ENCODE data around the gene GNAI1. TPM values are rescaled to one million over a fixed set of nuclear protein-coding genes. Genes with fewer than 3 reads are reported as not detected.

Gene GNAI1
- total RNA-seq, 1 donor from 2014 or later, result 25.2 TPM

DNA sequence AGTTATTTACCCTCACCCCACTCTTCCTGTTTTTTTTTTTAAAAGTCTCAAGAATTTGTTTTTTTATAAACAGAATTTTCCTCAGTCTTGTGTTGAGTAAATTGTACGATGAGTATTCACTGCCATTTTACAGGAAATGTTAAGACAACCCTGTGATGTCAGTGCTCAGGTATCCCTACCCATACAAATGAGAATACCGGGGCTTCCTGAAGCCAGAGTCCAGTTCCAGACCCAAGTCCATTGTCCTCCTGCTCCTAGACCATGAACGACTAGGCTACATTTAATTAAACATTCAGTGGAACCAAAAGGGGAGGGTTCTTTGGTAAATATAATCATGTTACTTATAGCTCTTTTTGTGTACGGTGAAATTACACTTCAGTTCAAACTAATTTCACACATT, 79.2 kb downstream of the GNAI1 start:
- H3K9me3 Mint-ChIP-seq, result no peaks in the 10 kb centered on the region
- peaks cover 10% of the 10 kb centered on the region for H3K4me1 Mint-ChIP-seq
- no peak for TF ChIP-seq CTCF (conservative IDR thresholded peaks at IDR 0.05)
- peaks cover 9% of the 10 kb centered on the region for H3K36me3 Mint-ChIP-seq (ENCODE audit: low read depth)
- no peak overlapping the region for H3K27ac Mint-ChIP-seq (ENCODE audit: unreplicated experiment)
- DNase-seq (ENCODE audit: low read depth, low spot score), result no peak
- H3K4me3 Mint-ChIP-seq, result no peak overlapping the region
- no peaks in the 10 kb centered on the region for H3K27me3 Mint-ChIP-seq (ENCODE audit: low read depth)

DNA sequence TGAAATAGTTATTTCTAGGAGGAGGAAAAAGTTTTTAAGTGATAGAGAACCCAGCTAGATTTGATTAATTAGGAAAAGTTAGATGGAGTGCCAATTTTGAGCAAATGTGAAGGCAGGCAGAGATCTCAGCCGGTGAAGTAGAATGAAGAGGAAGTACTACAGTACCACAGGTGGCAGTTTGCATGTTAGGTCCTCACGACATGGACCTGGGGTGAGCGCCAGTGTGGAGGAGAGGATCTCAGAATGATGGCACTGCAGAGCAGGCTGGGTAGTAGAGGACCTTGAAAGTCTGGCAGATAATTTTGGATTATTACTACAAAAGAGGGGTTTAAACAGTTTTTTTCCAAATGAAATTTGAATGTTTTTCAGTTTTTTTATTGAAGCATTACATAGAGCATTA, 81.1 kb downstream of the GNAI1 start:
- no peak for DNase-seq (ENCODE audit: low read depth, low spot score)
- Mint-ChIP-seq H3K4me3 (no peak overlapping the region), H3K27me3 (ENCODE audit: low read depth) (no peaks in the 10 kb centered on the region), H3K4me1 (peaks cover 4% of the 10 kb centered on the region), H3K9me3 (no peaks in the 10 kb centered on the region), H3K36me3 (ENCODE audit: low read depth) (peaks cover 8% of the 10 kb centered on the region), H3K27ac (ENCODE audit: unreplicated experiment) (no peak overlapping the region)
- TF ChIP-seq CTCF (conservative IDR thresholded peaks at IDR 0.05), result no peak

GRCh38 chr7:80216996-80217842, 82.6 kb downstream of the GNAI1 start:
- Mint-ChIP-seq H3K36me3 (ENCODE audit: low read depth) (peaks cover 3% of the 10 kb centered on the region), H3K9me3 (no peaks in the 10 kb centered on the region), H3K4me3 (no peak overlapping the region), H3K27ac (ENCODE audit: unreplicated experiment) (no peak overlapping the region), H3K27me3 (ENCODE audit: low read depth) (no peaks in the 10 kb centered on the region), H3K4me1 (no peaks in the 10 kb centered on the region)
- TF ChIP-seq CTCF (conservative IDR thresholded peaks at IDR 0.05), result no peak
- DNase-seq (ENCODE audit: low read depth, low spot score), result no peak

DNA sequence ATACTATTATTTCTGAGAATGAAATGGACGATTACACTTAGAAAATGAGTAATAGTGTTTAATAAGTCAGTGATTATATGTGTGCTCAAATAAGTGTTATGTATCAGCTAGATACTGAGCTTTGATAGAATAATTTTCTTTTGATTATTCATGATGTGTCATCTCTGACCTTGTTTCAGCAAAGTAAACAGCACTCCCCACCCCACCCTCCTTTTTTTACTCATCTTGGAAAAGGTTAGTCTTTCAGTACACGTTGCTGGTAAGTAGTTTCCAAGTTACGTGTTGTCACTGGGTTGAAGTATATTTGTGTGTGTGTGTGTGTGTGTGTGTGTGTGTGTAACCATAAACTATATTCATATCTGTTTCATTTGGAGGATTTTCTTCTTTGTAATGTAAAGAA, 84.1 kb downstream of the GNAI1 start:
- no peak for DNase-seq (ENCODE audit: low read depth, low spot score)
- Mint-ChIP-seq H3K4me3 (no peak overlapping the region), H3K9me3 (no peaks in the 10 kb centered on the region), H3K27me3 (ENCODE audit: low read depth) (no peaks in the 10 kb centered on the region), H3K4me1 (no peaks in the 10 kb centered on the region), H3K36me3 (ENCODE audit: low read depth) (no peaks in the 10 kb centered on the region), H3K27ac (ENCODE audit: unreplicated experiment) (no peak overlapping the region)
- TF ChIP-seq CTCF (conservative IDR thresholded peaks at IDR 0.05), result no peak

DNA sequence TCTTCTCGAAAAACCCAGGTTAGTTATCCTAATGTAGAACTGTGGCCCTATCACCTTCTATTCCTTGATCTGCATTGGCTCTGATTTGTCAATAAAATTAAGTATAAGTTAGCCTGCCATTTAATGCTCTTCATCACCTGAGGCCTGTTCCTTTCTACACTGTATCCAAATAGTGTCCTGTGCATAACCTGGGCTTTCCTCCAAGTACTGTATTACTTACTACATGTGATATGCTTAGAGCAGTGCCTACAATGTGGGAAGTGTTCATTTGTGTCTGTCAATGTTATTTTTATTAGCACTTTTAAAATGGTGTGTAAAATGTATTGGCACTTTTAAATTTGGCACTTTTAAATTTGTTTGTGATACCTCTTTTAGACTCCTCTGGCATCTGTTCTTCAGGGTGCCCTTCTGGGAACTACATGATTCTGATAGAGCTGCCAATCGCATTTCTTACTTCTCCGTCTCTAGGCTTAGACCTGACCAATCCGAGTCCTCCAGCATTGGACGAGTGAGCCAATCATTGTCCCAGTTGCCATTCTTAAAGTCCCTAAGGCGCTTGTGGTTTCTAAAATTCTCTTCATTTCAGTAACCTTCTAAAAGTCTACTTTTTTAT, 85.5 kb downstream of the GNAI1 start:
- H3K27ac Mint-ChIP-seq (ENCODE audit: unreplicated experiment), result no peak overlapping the region
- no peak overlapping the region for H3K4me3 Mint-ChIP-seq
- no peaks in the 10 kb centered on the region for H3K4me1 Mint-ChIP-seq
- H3K36me3 Mint-ChIP-seq (ENCODE audit: low read depth), result no peaks in the 10 kb centered on the region
- H3K27me3 Mint-ChIP-seq (ENCODE audit: low read depth), result no peaks in the 10 kb centered on the region
- no peaks in the 10 kb centered on the region for H3K9me3 Mint-ChIP-seq
- TF ChIP-seq CTCF (conservative IDR thresholded peaks at IDR 0.05), result no peak
- DNase-seq (ENCODE audit: low read depth, low spot score), result no peak
